IMR-90 (cell line): ENCODE measurements around the gene ZNF432. TPM values are rescaled to one million over a fixed set of nuclear protein-coding genes. Genes with fewer than 3 reads are reported as not detected.

ENCODE experiments used
- ATAC-seq: fragments of 200-7000 bp; cut with Tn5 transposase; 2 replicates; pipeline ENCODE4 v1.9.1; 2020; ENCODE audit warnings: low read depth, mild to moderate bottlenecking, moderate library complexity
- Bru-seq: library from RNA; stranded (reverse); fragments of 400-500 nt; gene quantifications from one replicate; lab custom pipeline; 2021; lab: Mats Ljungman, UMichigan
- BruChase-seq, 2 experiments: library from RNA; stranded (reverse); fragments of 400-500 nt; gene quantifications; one replicate each; lab custom pipeline; 2021; lab: Mats Ljungman, UMichigan
- BruUV-seq: library from RNA; stranded (reverse); fragments of 400-500 nt; replicated peaks from 2 replicates; lab custom pipeline; 2021; lab: Mats Ljungman, UMichigan
- CTCF ChIA-PET: fragments of 300-600 bp; formaldehyde crosslinking; extraction: SDS; loops from one replicate; lab custom pipeline; 2021; ENCODE audit warnings: antibody characterized with exemption; lab: Yijun Ruan, JAX
- POLR2A ChIA-PET: fragments of 300-600 bp; sonication (Branson Sonifier 250); formaldehyde crosslinking; loops from one replicate; lab custom pipeline; 2022; ENCODE audit warnings: antibody characterized with exemption; ENCODE audit not compliant: unreplicated experiment; lab: Charles Lee
- DNase-seq: peaks from one replicate; pipeline ENCODE4 v3.0.0; 2013
- H2AFZ ChIP-seq: replicated peaks from 2 replicates; pipeline ENCODE3; 2013; ENCODE audit warnings: low read length, mild to moderate bottlenecking; ENCODE audit not compliant: poor library complexity
- H2AK5ac ChIP-seq: 2 replicates; pipeline ENCODE4 v1.6.1; 2013; ENCODE audit warnings: low read depth, low read length, inconsistent platforms
- H2AK9ac ChIP-seq: replicated peaks from 2 replicates; pipeline ENCODE3; 2013; ENCODE audit warnings: mild to moderate bottlenecking, low read depth, low read length, moderate library complexity; ENCODE audit not compliant: poor library complexity
- H2BK120ac ChIP-seq: 2 replicates; pipeline ENCODE4 v1.6.1; 2013; ENCODE audit warnings: low read depth, low read length, inconsistent platforms
- H2BK15ac ChIP-seq: 3 replicates; pipeline ENCODE4 v1.6.1; 2013; ENCODE audit warnings: low read depth, low read length, inconsistent platforms
- H2BK20ac ChIP-seq: 2 replicates; pipeline ENCODE4 v1.6.1; 2013; ENCODE audit warnings: low read depth, mild to moderate bottlenecking, inconsistent platforms, low read length, moderate library complexity
- H2BK5ac ChIP-seq: 2 replicates; pipeline ENCODE4 v1.6.1; 2013; ENCODE audit warnings: mild to moderate bottlenecking, low read depth, low read length, inconsistent platforms; ENCODE audit not compliant: poor library complexity, severe bottlenecking
- H3K14ac ChIP-seq: replicated peaks from 2 replicates; pipeline ENCODE4 v1.6.1; 2013; ENCODE audit warnings: low read depth, low read length, inconsistent platforms
- H3K18ac ChIP-seq: 2 replicates; pipeline ENCODE4 v1.6.1; 2013; ENCODE audit warnings: low read depth, low read length, control low read depth
- H3K23ac ChIP-seq: 2 replicates; pipeline ENCODE4 v1.6.1; 2013; ENCODE audit warnings: low read depth, low read length, inconsistent platforms
- H3K27ac ChIP-seq: 2 replicates; pipeline ENCODE4 v1.5.1; 2013; ENCODE audit warnings: mild to moderate bottlenecking, control low read depth, low read length; ENCODE audit not compliant: insufficient read depth
- H3K27me3 ChIP-seq: 2 replicates; pipeline ENCODE4 v1.6.1; 2013; ENCODE audit warnings: low read length; ENCODE audit not compliant: control insufficient read depth, insufficient read depth
- H3K36me3 ChIP-seq: 2 replicates; pipeline ENCODE4 v1.6.1; 2013; ENCODE audit warnings: low read length, mixed read lengths; ENCODE audit not compliant: control insufficient read depth, insufficient read depth
- H3K4ac ChIP-seq: 2 replicates; pipeline ENCODE4 v1.6.1; 2013; ENCODE audit warnings: low read depth, low read length, inconsistent platforms
- H3K4me1 ChIP-seq: 2 replicates; pipeline ENCODE4 v1.6.1; 2013; ENCODE audit warnings: low read length, mixed read lengths; ENCODE audit not compliant: control insufficient read depth, insufficient read depth
- H3K4me2 ChIP-seq: 2 replicates; pipeline ENCODE4 v1.6.1; 2013; ENCODE audit warnings: low read depth, mild to moderate bottlenecking, control low read depth, low read length, moderate library complexity
- H3K4me3 ChIP-seq: 2 replicates; pipeline ENCODE4 v1.5.1; 2013; ENCODE audit warnings: low read depth, mild to moderate bottlenecking, control low read depth, low read length, moderate library complexity; ENCODE audit not compliant: insufficient read depth
- H3K56ac ChIP-seq: 2 replicates; pipeline ENCODE4 v1.6.1; 2013; ENCODE audit warnings: low read length, inconsistent platforms; ENCODE audit not compliant: insufficient read depth; ENCODE audit errors: extremely low read depth
- H3K79me1 ChIP-seq, 2 experiments: 2 replicates each; pipeline ENCODE4 v1.6.1; 2013; ENCODE audit warnings: low read length in 2 of 2, inconsistent platforms in 1 of 2, low read depth in 1 of 2
- H3K9ac ChIP-seq: 2 replicates; pipeline ENCODE4 v1.6.1; 2013; ENCODE audit warnings: low read depth, low read length, control low read depth
- H3K9me1 ChIP-seq: 2 replicates; pipeline ENCODE4 v1.6.1; 2013; ENCODE audit warnings: low read length, inconsistent platforms; ENCODE audit not compliant: insufficient read depth
- H3K9me3 ChIP-seq: 2 replicates; pipeline ENCODE4 v1.6.1; 2013; ENCODE audit warnings: low read length; ENCODE audit not compliant: control insufficient read depth, insufficient read depth
- H4K20me1 ChIP-seq: 2 replicates; pipeline ENCODE4 v1.6.1; 2013; ENCODE audit warnings: low read length, inconsistent platforms; ENCODE audit not compliant: insufficient read depth
- H4K5ac ChIP-seq: 2 replicates; pipeline ENCODE4 v1.6.1; 2013; ENCODE audit warnings: mild to moderate bottlenecking, low read depth, low read length, control low read depth
- H4K8ac ChIP-seq, 2 experiments: 2 replicates each; pipeline ENCODE4 v1.6.1; 2013; ENCODE audit warnings: low read depth in 2 of 2, low read length in 2 of 2, control low read depth in 1 of 2, inconsistent platforms in 1 of 2
- H4K91ac ChIP-seq: 2 replicates; pipeline ENCODE4 v1.6.1; 2013; ENCODE audit warnings: low read depth, low read length, inconsistent platforms; ENCODE audit not compliant: insufficient read depth
- MXI1 ChIP-seq: IDR thresholded peaks from 2 replicates; pipeline ENCODE4 v1.6.1; 2012; ENCODE audit warnings: low read depth, mild to moderate bottlenecking, low read length, moderate library complexity, borderline replicate concordance
- POLR2A ChIP-seq: IDR thresholded peaks from 2 replicates; pipeline ENCODE4 v1.6.1; 2012; ENCODE audit warnings: mild to moderate bottlenecking, low read depth, low read length
- WGBS, 2 experiments: methylation state at CpG; one replicate each; pipeline versions ENCODE4 v1.1.5 to v1.1.7; 2013; ENCODE audit warnings: missing lambda C conversion rate in 2 of 2; ENCODE audit not compliant: insufficient read length in 1 of 2; ENCODE audit errors: extremely low coverage in 2 of 2; 5-methylcytosine and 5-hydroxymethylcytosine counted together
- dilution Hi-C: fragments of 300-500 bp; cut with HindIII; formaldehyde crosslinking; loops from one replicate; pipeline ENCODE4 v1.14.3; 2018; ENCODE audit warnings: low sequenced_read_pairs; ENCODE audit not compliant: unreplicated experiment
- in situ Hi-C: fragments of 300-500 bp; cut with MboI; formaldehyde crosslinking; loops from 3 replicates; pipeline ENCODE4 v1.14.3; 2019; ENCODE audit warnings: low sequenced_read_pairs, inconsistent platforms, mixed read lengths
- intact Hi-C: fragments of 100-400 bp; cut with micrococcal nuclease; formaldehyde crosslinking; loops from 2 replicates; pipeline ENCODE4 v1.10.0; 2022
- long read RNA-seq: library from polyadenylated mRNA; unstranded; transcript quantifications from one replicate; pipeline ENCODE4 v2.0.0, GENCODE V29; 2021; ENCODE audit not compliant: unreplicated experiment
- polyA plus RNA-seq, 3 experiments: library from polyadenylated mRNA; depleted of rRNA; stranded (reverse); fragments of >200 nt; gene quantifications; 2 replicates each; pipeline ENCODE4 v1.2.3, GENCODE V29; 2012; ENCODE audit warnings: low replicate concordance in 1 of 3
- total RNA-seq: library from RNA; depleted of rRNA; stranded (reverse); fragments of >200 nt; gene quantifications from 2 replicates; pipeline ENCODE4 v1.2.3, GENCODE V29; 2012; rRNA removed
- TF ChIP-seq, protein P1 (sequence below): fragments of 150-350 bp; IDR thresholded peaks from 2 replicates; pipeline ENCODE4 v1.6.1; 2016; ENCODE audit warnings: low read depth, mild to moderate bottlenecking, low read length, moderate library complexity, borderline replicate concordance

Gene ZNF432
- total RNA-seq = 12.4 and 12.8 TPM in 2 replicates
- polyA plus RNA-seq (2012; rRNA removed) = 3.2 and 4.5 TPM in 2 replicates
- 0.62 and 1.3 TPM in 2 replicates for polyA plus RNA-seq (2012; cell fraction: cytosol; rRNA removed)
- 12.3 and 45.1 TPM in 2 replicates for polyA plus RNA-seq (2012; cell fraction: nucleus; rRNA removed; ENCODE audit: low replicate concordance)
- percentile 84 among the genes with signal in this experiment for Bru-seq, nascent RNA
- BruChase-seq, experiment 1, labeled RNA remaining after a 6-hour chase = percentile 90 among the genes with signal in this experiment
- percentile 94 among the genes with signal in this experiment for BruChase-seq, experiment 2, labeled RNA remaining after a 2-hour chase
- long read RNA-seq, partial matches to known transcripts = 0 of 4 reads
- long read RNA-seq, other reads (novel, unspliced or antisense) = 3 of 4 reads

GRCh38 chr19:52048555-52049501 is at the start of gene ZNF432:
ZNF432 (minus strand) TSS chr19:52048838; CDS start chr19:52046868, 1,970 bp downstream.
- ChIA-PET CTCF (no interaction called here), POLR2A (interaction anchor here (0.6 kb wide), 1 partner anchor 21 kb away, joined by 3 read pairs; the partner anchor contains the start of gene ZNF614)
- Histone ChIP-seq H4K20me1 (no peaks in the 10 kb centered on the region), H3K36me3 (peaks cover 8% of the 10 kb centered on the region), H3K27me3 (no peaks in the 10 kb centered on the region), H2BK20ac (no peak within 1 kb of the TSS), H3K9me3 (no peaks in the 10 kb centered on the region), H2BK5ac (peak within 1 kb of the TSS; percentile 93), H3K4me3 (peak within 1 kb of the TSS; percentile 85), H4K5ac (peak within 1 kb of the TSS; percentile 94), H2AK9ac (peak within 1 kb of the TSS; percentile 90), H3K14ac (peak within 1 kb of the TSS; percentile 99), H2BK15ac (peak within 1 kb of the TSS; percentile 54; the same call in 1 of the 3 replicates), H3K9ac (peak within 1 kb of the TSS; percentile 97), H3K9me1 (no peaks in the 10 kb centered on the region), H4K91ac (peak within 1 kb of the TSS; percentile 97), H4K8ac (peak within 1 kb of the TSS; percentile 95 to 99), H3K56ac (peak within 1 kb of the TSS; percentile 98), H3K4me1 (no peaks in the 10 kb centered on the region), H3K27ac (peak within 1 kb of the TSS; percentile 96), H3K79me1 (peaks cover 7 to 19% of the 10 kb centered on the region in 2 experiments), H3K23ac (peak within 1 kb of the TSS; percentile 97), H3K4me2 (peak within 1 kb of the TSS; percentile 97), H3K4ac (peak within 1 kb of the TSS; percentile 97), H3K18ac (peak within 1 kb of the TSS; percentile 92), H2AFZ (peak within 1 kb of the TSS; percentile 96), H2BK120ac (peak within 1 kb of the TSS; percentile 79), H2AK5ac (peak within 1 kb of the TSS; percentile 50; the same call in 1 of the 2 replicates)
- TF ChIP-seq, protein P1, sequence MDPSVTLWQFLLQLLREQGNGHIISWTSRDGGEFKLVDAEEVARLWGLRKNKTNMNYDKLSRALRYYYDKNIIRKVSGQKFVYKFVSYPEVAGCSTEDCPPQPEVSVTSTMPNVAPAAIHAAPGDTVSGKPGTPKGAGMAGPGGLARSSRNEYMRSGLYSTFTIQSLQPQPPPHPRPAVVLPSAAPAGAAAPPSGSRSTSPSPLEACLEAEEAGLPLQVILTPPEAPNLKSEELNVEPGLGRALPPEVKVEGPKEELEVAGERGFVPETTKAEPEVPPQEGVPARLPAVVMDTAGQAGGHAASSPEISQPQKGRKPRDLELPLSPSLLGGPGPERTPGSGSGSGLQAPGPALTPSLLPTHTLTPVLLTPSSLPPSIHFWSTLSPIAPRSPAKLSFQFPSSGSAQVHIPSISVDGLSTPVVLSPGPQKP = no peak
- TF ChIP-seq POLR2A (peak; percentile 70), MXI1 (0 out of 2 replicates have a peak, but pooled peaks have one; percentile 67)
- dilution Hi-C loops = no loop called here
- DNase-seq (peak; percentile 91), ATAC-seq (peak; percentile 97)
- in situ Hi-C loops = no loop called here
- intact Hi-C loops = loop anchor here (5.0 kb wide), 2 partner anchors 88 to 188 kb away; partner anchors contain the start of gene ZNF616
- BruUV-seq = no TSS peak
- WGBS, 2 experiments = 0% methylated on average over 20 of the region's 60 CpGs; no CpG with 5 or more reads in 1 of the 2 experiments
